GM19240 (cell line): ENCODE data around the gene YIPF6.
"Not testable (repeated sequence)": the region's sequence is repeated elsewhere in the genome, so short reads cannot be mapped to it uniquely, and the experiment has no call there.

Experiments used
- DNase-seq: peaks from one replicate; pipeline ENCODE4 v3.0.0; 2011; ENCODE audit warnings: low spot score; ENCODE audit not compliant: insufficient read length

The YIPF6 gene

GRCh38 chrX:68503836-68504636 lies 5.2 kb downstream of the YIPF6 start:
- no peak for DNase-seq

- DNase-seq: no peak
These were observed 7.8 kb downstream of the YIPF6 start for GRCh38 chrX:68506649-68507048.

GRCh38 chrX:68508799-68509198 lies 9.9 kb downstream of the YIPF6 start:
- no peak for DNase-seq

- no peak for DNase-seq
These were observed 12.4 kb downstream of the YIPF6 start for GRCh38 chrX:68511255-68511654.

- not testable (repeated sequence) for DNase-seq
These were observed 25.8 kb downstream of the YIPF6 start for GRCh38 chrX:68524680-68525079.

GRCh38 chrX:68532831-68533533 lies 34.1 kb downstream of the YIPF6 start:
- no peak for DNase-seq

- no peak for DNase-seq
These were observed 34.8 kb downstream of the YIPF6 start for GRCh38 chrX:68533656-68534055.

GRCh38 chrX:68534691-68535090 lies 35.8 kb downstream of the YIPF6 start:
- DNase-seq: no peak

- DNase-seq: no peak
These were observed 37.6 kb downstream of the YIPF6 start for GRCh38 chrX:68536429-68536828.

GRCh38 chrX:68536884-68537283 lies 38.0 kb downstream of the YIPF6 start:
- DNase-seq: no peak

- no peak for DNase-seq
These were observed 51.3 kb downstream of the YIPF6 start for GRCh38 chrX:68550193-68550592.

- DNase-seq: no peak
These were observed 57.2 kb downstream of the YIPF6 start for GRCh38 chrX:68556036-68556435.

GRCh38 chrX:68557126-68557525 lies 58.3 kb downstream of the YIPF6 start:
- not testable (repeated sequence) for DNase-seq

GRCh38 chrX:68559905-68560304 lies 61.1 kb downstream of the YIPF6 start:
- DNase-seq: not testable (repeated sequence)

GRCh38 chrX:68568136-68568535 lies 69.3 kb downstream of the YIPF6 start:
- no peak for DNase-seq

GRCh38 chrX:68570598-68570997 lies 71.7 kb downstream of the YIPF6 start:
- DNase-seq: no peak

- DNase-seq: no peak
These were observed 72.4 kb downstream of the YIPF6 start for GRCh38 chrX:68571292-68571609.

GRCh38 chrX:68571610-68572311 lies 72.9 kb downstream of the YIPF6 start:
- no peak for DNase-seq

- DNase-seq: no peak
These were observed 75.4 kb downstream of the YIPF6 start for GRCh38 chrX:68574240-68574639.

GRCh38 chrX:68579810-68580209 lies 81.0 kb downstream of the YIPF6 start:
- DNase-seq: no peak

GRCh38 chrX:68584221-68584620 lies 85.4 kb downstream of the YIPF6 start:
- no peak for DNase-seq
